Left lung (tissue), 10 donors: ENCODE measurements around the gene PROSER2. TPM values are rescaled to one million over a fixed set of nuclear protein-coding genes. Genes with fewer than 3 reads are reported as not detected.

Experiments
- ATAC-seq: fragments of 200-7000 bp; cut with Tn5 transposase; one replicate; pipeline ENCODE4 v1.9.1; 2020; ENCODE audit warnings: moderate library complexity
- DNase-seq, 4 donors: peaks; one replicate each; pipeline ENCODE4 v3.0.0-alpha.2; 2013 to 2020
- H3K27ac ChIP-seq, 2 donors: fragments of 200-600 bp; sonication (generic) in 1 of 2; one replicate each; pipeline versions ENCODE4 v1.5.0 to v1.8.0; 2020 to 2021
- H3K27me3 ChIP-seq, 2 donors: fragments of 200-600 bp; sonication (generic) in 1 of 2; one replicate each; pipeline versions ENCODE4 v1.5.0 to v1.8.0; 2020 to 2021
- H3K36me3 ChIP-seq, 2 donors: fragments of 200-600 bp; sonication (generic) in 1 of 2; one replicate each; pipeline versions ENCODE4 v1.5.0 to v1.8.0; 2020 to 2021
- H3K4me1 ChIP-seq, 2 donors: fragments of 200-600 bp; one replicate each; pipeline ENCODE4 v1.8.0; 2021
- H3K4me3 ChIP-seq, 2 donors: fragments of 200-600 bp; sonication (generic) in 1 of 2; one replicate each; pipeline versions ENCODE4 v1.5.0 to v1.8.0; 2020 to 2021; ENCODE audit warnings: mild to moderate bottlenecking in 1 of 2
- H3K9me3 ChIP-seq, 2 donors: fragments of 200-600 bp; sonication (generic) in 1 of 2; one replicate each; pipeline versions ENCODE4 v1.5.0 to v1.8.0; 2020 to 2021
- intact Hi-C, 2 donors: fragments of 100-400 bp; cut with DNase I; formaldehyde crosslinking; loops; one replicate each; pipeline versions ENCODE4 v1.11.2 to v1.14.2; 2022
- polyA plus RNA-seq, 6 donors: library from polyadenylated mRNA; unstranded; fragments of 120-200 nt; gene quantifications; one replicate each; pipeline ENCODE4 v1.2.1, GENCODE V29; 2013; ENCODE audit not compliant: insufficient read length in 6 of 6
- total RNA-seq, 2 donors: library from RNA; stranded (reverse); fragmentation: NEBNext Ultra II Directional; extraction: Animal tissue kit (Norgen Biotek cat#: 25700); gene quantifications; one replicate each; pipeline ENCODE4 v1.2.1, GENCODE V29; 2021
- TF ChIP-seq, protein P1 (sequence below), 2 donors: fragments of 200-600 bp; sonication (generic) in 1 of 2; IDR thresholded peaks; one replicate each; pipeline versions ENCODE4 v1.5.0 to v1.8.0; 2021; ENCODE audit warnings: antibody characterized with exemption in 2 of 2
- donor health status: DM: no; HTN: yes; CAD: no.
- donor health status: DM: no; HTN: no; CAD: no.

The PROSER2 gene
- total and polyA plus RNA-seq, 8 donors: 2.0 to 14.8 (median 3.1) TPM

DNA sequence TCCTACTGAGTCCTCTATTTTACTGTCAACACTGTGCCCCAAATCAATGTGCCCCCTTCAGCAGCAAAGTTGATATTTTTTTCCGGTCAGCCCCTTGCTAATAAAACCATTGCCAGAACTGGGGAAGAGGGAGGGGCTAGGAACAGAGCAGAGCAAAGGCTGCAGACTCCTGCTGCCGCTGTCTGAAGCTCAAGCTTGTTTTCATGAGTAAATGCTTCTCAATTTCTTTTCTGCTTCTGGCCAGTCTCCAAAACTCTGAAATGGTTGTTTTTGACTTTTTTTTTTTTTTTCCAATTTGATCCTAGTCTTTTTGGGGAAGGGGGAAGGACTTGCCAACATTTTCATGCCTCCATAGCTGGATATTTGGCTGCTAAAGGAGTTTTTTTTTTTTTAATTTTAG, 26.7 kb upstream of the PROSER2 start:
- H3K4me1 ChIP-seq: no peaks in the 10 kb centered on the region
- no peaks in the 10 kb centered on the region for H3K36me3 ChIP-seq
- TF ChIP-seq, protein P1, sequence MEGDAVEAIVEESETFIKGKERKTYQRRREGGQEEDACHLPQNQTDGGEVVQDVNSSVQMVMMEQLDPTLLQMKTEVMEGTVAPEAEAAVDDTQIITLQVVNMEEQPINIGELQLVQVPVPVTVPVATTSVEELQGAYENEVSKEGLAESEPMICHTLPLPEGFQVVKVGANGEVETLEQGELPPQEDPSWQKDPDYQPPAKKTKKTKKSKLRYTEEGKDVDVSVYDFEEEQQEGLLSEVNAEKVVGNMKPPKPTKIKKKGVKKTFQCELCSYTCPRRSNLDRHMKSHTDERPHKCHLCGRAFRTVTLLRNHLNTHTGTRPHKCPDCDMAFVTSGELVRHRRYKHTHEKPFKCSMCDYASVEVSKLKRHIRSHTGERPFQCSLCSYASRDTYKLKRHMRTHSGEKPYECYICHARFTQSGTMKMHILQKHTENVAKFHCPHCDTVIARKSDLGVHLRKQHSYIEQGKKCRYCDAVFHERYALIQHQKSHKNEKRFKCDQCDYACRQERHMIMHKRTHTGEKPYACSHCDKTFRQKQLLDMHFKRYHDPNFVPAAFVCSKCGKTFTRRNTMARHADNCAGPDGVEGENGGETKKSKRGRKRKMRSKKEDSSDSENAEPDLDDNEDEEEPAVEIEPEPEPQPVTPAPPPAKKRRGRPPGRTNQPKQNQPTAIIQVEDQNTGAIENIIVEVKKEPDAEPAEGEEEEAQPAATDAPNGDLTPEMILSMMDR (IDR thresholded peaks at IDR 0.05): no peak
- no peaks in the 10 kb centered on the region for H3K9me3 ChIP-seq
- DNase-seq: no peak
- no peaks in the 10 kb centered on the region for H3K27me3 ChIP-seq
- ATAC-seq: no peak
- intact Hi-C loops: no loop called here
- H3K4me3 ChIP-seq: no peak overlapping the region
- H3K27ac ChIP-seq: no peak overlapping the region

DNA sequence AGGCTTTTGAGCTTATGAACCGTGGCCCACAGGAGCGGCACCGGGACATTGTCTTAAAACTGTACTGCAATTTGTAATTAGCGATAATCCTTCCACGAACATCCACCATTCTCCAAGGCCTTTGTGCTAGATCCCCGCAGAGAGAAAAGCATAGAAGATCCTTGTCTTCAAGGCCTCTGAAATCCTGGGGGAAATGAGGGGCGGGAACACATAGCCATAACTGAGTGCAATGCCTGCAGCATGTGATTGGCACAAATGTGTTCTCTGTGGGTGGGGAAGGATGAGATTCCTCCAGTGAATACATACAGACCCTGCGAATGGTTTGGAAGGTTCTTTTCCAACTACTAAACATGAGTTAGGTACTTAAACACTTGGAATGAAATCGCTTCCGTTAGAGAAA, 25.9 kb upstream of the PROSER2 start:
- intact Hi-C loops: no loop called here
- Histone ChIP-seq H3K9me3 (no peaks in the 10 kb centered on the region), H3K4me3 (no peak overlapping the region), H3K36me3 (no peaks in the 10 kb centered on the region), H3K27me3 (no peaks in the 10 kb centered on the region), H3K27ac (no peak overlapping the region), H3K4me1 (no peaks in the 10 kb centered on the region)
- ATAC-seq (no peak), DNase-seq (no peak)
- TF ChIP-seq, protein P1 (IDR thresholded peaks at IDR 0.05): no peak

DNA sequence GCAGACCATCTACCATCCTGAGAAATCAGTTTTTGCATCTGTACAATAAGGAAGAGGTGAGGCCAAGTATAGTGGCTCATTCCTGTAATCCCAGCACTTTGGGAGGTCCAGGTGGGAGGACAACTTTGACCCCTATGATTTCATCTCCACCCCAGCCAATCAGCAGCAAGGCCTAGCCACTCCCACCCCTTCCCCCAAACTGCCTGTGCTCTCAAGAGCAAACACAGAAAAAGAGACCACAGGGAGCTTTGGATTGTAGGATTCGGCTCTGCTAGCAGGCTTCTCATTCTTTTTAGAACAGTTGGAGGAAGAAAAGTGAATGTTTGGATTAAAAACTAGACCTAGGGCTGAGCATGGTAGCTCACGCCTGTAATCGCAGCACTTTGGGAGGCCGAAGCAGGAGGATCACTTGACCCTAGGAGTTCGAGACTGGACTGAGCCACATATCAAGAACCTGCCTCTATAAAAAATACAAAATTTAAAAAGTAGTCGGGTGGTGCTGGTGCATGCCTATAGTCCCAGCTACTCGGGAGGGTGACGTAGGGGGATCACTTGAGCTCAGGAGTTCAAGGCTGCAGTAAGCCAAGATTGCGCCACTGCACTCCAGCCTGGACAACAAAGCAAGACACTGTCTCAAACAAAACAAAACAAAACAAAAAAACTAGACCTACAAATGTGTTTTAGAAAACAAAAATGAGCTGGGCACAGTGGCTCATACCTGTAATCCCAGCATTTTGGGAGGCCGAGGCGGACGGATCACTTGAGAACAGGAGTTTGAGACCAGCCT, 25.1 kb upstream of the PROSER2 start:
- DNase-seq (no peak), ATAC-seq (no peak)
- Histone ChIP-seq H3K27ac (no peak overlapping the region), H3K4me1 (no peaks in the 10 kb centered on the region), H3K27me3 (no peaks in the 10 kb centered on the region), H3K9me3 (no peaks in the 10 kb centered on the region), H3K4me3 (no peak overlapping the region), H3K36me3 (no peaks in the 10 kb centered on the region)
- TF ChIP-seq, protein P1 (IDR thresholded peaks at IDR 0.05): no peak
- intact Hi-C loops: no loop called here

DNA sequence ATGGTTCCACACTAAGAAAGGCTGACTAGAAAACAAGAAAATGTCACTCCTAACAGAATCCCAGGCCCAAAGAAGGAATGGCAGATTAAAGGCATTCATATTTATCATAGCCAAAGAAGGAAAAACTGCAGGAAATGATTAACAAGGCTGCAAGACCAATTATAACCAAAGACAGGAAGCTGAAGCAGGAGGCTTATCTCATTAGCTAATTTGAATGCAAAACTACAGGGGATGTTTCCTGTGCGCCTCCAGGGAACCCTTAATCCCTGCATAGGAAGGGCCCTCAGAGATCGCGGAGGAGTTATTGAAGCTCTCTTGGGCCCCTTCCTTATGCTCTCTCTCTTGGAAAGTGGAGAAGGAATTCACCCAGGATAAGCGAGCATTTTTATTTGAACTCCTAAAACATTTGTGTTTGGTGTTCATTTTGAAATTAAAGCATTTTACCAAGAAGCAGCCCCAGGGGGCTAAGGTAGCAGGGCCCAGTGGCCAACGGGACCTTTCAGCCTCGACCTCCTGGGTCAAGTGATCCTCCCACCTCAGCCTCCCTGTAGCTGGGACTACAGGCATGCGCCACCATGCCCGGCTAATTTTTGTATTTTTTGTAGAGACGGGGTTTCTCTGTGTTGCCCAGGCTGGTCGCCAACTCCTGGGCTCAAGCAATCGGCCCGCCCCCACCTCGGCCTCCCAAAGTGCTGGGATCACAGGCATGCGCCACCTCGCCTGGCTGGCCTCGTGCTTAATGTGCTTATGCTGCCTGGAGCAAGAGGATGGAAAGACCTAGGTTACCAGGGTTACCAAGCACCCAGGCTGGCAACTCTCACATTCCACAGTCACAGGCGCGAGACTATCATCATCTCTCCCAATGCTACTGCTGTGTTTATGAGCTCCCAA, 24.1 kb upstream of the PROSER2 start:
- TF ChIP-seq, protein P1 (IDR thresholded peaks at IDR 0.05): no peak
- H3K27me3 ChIP-seq: no peaks in the 10 kb centered on the region
- DNase-seq (no peak), ATAC-seq (no peak)
- H3K36me3 ChIP-seq: no peaks in the 10 kb centered on the region
- intact Hi-C loops: no loop called here
- H3K9me3 ChIP-seq: no peaks in the 10 kb centered on the region
- no peaks in the 10 kb centered on the region for H3K4me1 ChIP-seq
- H3K27ac ChIP-seq: no peak overlapping the region
- no peak overlapping the region for H3K4me3 ChIP-seq

DNA sequence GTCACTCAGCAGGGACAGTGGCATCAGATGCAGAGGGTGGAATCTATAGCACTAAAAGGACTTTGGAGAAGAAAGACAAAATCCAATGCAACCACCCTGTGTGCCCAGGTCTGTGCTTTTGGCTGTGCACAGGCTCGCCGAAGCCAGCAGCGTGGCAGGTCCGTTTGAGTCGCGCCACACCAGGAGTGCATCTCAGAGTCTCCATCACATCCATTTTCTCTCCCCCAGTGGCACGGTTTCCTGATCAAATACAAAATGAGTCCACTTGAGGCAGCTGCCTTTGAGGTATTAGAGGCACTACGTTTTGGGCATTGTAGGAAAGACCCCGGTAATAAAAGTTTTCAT, 23.4 kb upstream of the PROSER2 start:
- intact Hi-C loops: no loop called here
- no peak for DNase-seq

More for the DNA sequence above, 23.4 kb upstream of the PROSER2 start:
- Histone ChIP-seq H3K4me1 (no peaks in the 10 kb centered on the region), H3K36me3 (no peaks in the 10 kb centered on the region), H3K27me3 (no peaks in the 10 kb centered on the region), H3K4me3 (no peak overlapping the region), H3K9me3 (no peaks in the 10 kb centered on the region), H3K27ac (no peak overlapping the region)
- no peak for ATAC-seq
- TF ChIP-seq, protein P1 (IDR thresholded peaks at IDR 0.05): no peak
